Colonic mucosa (tissue), 4 donors: ENCODE results near the gene ZBTB2. TPM values are rescaled to one million over a fixed set of nuclear protein-coding genes. Genes with fewer than 3 reads are reported as not detected.

Experiments
- DNase-seq: peaks from one replicate; pipeline ENCODE4 v3.0.0-alpha.2; 2020
- H3K27ac ChIP-seq: fragments of 200-600 bp; one replicate; pipeline ENCODE4 v1.8.0; 2021
- H3K27me3 ChIP-seq: fragments of 200-600 bp; one replicate; pipeline ENCODE4 v1.8.0; 2021
- H3K36me3 ChIP-seq: fragments of 200-600 bp; one replicate; pipeline ENCODE4 v1.8.0; 2021
- H3K4me1 ChIP-seq: fragments of 200-600 bp; one replicate; pipeline ENCODE4 v1.8.0; 2021; ENCODE audit warnings: mild to moderate bottlenecking
- H3K4me3 ChIP-seq: fragments of 200-600 bp; one replicate; pipeline ENCODE4 v1.8.0; 2021
- H3K9ac ChIP-seq, 2 donors: one replicate each; pipeline ENCODE4 v1.7.0; 2013; ENCODE audit warnings: control low read depth in 2 of 2, low read depth in 2 of 2, low read length in 2 of 2
- H3K9me3 ChIP-seq: fragments of 200-600 bp; one replicate; pipeline ENCODE4 v1.8.0; 2021
- CTCF ChIP-seq: fragments of 200-600 bp; IDR thresholded peaks from one replicate; pipeline ENCODE4 v1.8.0; 2022; ENCODE audit warnings: antibody characterized with exemption, mild to moderate bottlenecking
- intact Hi-C: fragments of 100-400 bp; cut with DNase I; formaldehyde crosslinking; loops from one replicate; pipeline ENCODE4 v1.14.1; 2022
- total RNA-seq, 2 donors: library from RNA; stranded (reverse); fragmentation: NEBNext Ultra II Directional in 1 of 2; extraction: Animal tissue kit (Norgen Biotek cat#: 25700) in 1 of 2; gene quantifications; one replicate each; pipeline ENCODE4 v1.2.1, GENCODE V29; 2021
- donor health status: healthy.
- donor health status: DM: no; HTN: no; CAD: no.
- donor health status: DM: no; HTN: no; CAD: no.

The ZBTB2 gene, protein sequence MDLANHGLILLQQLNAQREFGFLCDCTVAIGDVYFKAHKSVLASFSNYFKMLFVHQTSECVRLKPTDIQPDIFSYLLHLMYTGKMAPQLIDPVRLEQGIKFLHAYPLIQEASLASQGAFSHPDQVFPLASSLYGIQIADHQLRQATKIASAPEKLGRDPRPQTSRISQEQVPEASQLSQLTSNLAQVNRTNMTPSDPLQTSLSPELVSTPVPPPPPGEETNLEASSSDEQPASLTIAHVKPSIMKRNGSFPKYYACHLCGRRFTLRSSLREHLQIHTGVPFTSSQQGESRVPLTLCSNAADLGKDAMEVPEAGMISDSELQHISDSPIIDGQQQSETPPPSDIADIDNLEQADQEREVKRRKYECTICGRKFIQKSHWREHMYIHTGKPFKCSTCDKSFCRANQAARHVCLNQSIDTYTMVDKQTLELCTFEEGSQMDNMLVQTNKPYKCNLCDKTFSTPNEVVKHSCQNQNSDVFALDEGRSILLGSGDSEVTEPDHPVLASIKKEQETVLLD
- total RNA-seq = 10 to 100 TPM in 1 of 2 donors, 1 to 10 TPM in 1; 9.6 to 13.7 TPM

- peak within 1 kb of the TSS; percentile 98 for H3K27ac ChIP-seq
- peaks cover 6% of the 10 kb centered on the region for H3K4me1 ChIP-seq
- peak within 1 kb of the TSS; percentile 74 for H3K4me3 ChIP-seq
- intact Hi-C loops = loop anchor here (5.0 kb wide), 1 partner anchor 61 kb away; the partner anchor contains the start of gene RMND1
- no peaks in the 10 kb centered on the region for H3K36me3 ChIP-seq
- no peaks in the 10 kb centered on the region for H3K9me3 ChIP-seq
- H3K27me3 ChIP-seq = no peaks in the 10 kb centered on the region
- peak within 1 kb of the TSS; percentile 74 to 92 for H3K9ac ChIP-seq
- no peak for TF ChIP-seq CTCF
- peak; percentile 72 for DNase-seq
These were observed at the start of gene ZBTB2 for GRCh38 chr6:151391471-151392413. Gene ZBTB2 (minus strand): TSS chr6:151391559. CDS start chr6:151373637, 17,922 bp downstream.

DNA sequence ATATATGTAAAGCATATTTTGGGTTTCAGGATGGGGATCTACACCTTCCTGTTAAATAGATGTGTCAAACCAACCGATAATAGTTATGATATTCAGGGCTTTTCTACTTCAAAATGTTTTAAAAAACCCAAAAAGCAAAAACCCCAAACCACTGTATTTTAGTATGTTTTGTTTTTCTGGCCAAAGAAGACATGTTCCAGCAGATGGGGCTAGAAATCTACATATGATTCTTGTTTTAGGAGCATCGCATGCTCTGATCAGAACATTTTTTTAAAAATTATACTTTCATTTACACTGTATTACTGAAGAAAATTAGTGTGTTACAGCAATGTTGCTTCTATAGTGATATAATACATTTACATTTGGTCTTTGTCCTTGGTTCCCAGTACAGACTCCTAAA, 49.6 kb upstream of the ZBTB2 start:
- intact Hi-C loops = no loop called here
- H3K4me1 ChIP-seq = no peaks in the 10 kb centered on the region
- H3K4me3 ChIP-seq = no peak overlapping the region
- no peaks in the 10 kb centered on the region for H3K36me3 ChIP-seq
- no peaks in the 10 kb centered on the region for H3K9me3 ChIP-seq
- TF ChIP-seq CTCF = no peak
- no peak overlapping the region for H3K9ac ChIP-seq
- no peaks in the 10 kb centered on the region for H3K27me3 ChIP-seq
- no peak for DNase-seq
- H3K27ac ChIP-seq = no peak overlapping the region

GRCh38 chr6:151440498-151440897, 49.1 kb upstream of the ZBTB2 start:
- Histone ChIP-seq H3K9ac (no peak overlapping the region), H3K27ac (no peak overlapping the region), H3K4me1 (no peaks in the 10 kb centered on the region), H3K27me3 (no peaks in the 10 kb centered on the region), H3K4me3 (no peak overlapping the region), H3K9me3 (no peaks in the 10 kb centered on the region), H3K36me3 (no peaks in the 10 kb centered on the region)
- no peak for DNase-seq
- intact Hi-C loops = no loop called here
- no peak for TF ChIP-seq CTCF

DNA sequence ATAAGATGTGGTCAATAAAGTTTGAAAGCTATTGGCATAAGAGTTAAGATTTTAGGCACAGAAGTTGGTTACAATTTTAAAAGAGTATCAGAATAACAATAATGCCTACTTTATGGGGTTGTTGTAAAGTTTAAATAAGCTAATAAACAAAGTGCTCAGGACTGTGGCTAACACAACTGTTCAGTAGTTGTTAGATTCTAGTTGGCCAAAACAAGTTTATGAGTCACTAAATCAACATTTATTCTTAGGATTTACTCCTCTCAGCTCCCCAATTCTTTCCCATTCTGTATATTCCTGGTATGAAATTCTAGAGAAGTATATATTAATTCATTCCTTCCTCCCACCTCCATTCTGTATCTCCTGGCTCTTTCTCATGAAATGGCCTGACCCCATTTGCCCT, 46.0 kb upstream of the ZBTB2 start:
- Histone ChIP-seq H3K36me3 (no peaks in the 10 kb centered on the region), H3K4me3 (no peak overlapping the region), H3K4me1 (no peaks in the 10 kb centered on the region), H3K27me3 (no peaks in the 10 kb centered on the region), H3K9me3 (no peaks in the 10 kb centered on the region), H3K27ac (no peak overlapping the region), H3K9ac (no peak overlapping the region)
- TF ChIP-seq CTCF = no peak
- no peak for DNase-seq
- intact Hi-C loops = no loop called here

DNA sequence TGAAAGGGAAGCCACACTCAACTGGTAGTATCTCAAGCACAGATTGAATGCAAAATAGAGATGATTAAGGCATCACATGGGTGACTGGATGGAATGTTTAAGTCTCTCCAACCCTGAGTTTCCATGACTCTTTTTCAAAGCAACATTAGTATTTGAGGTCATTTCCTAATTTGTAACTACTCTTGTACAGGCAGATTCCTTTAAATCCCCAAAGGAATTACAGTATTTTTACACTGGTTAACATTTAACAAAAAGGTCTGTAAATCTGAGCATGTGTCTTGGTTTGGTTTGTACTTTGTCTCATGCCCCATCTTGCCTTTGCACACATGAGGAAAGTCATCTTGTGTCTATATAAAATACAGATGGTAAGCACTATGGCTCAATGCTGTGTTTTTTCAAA, 45.4 kb upstream of the ZBTB2 start:
- H3K9me3 ChIP-seq = no peaks in the 10 kb centered on the region
- H3K4me3 ChIP-seq = no peak overlapping the region
- no peak for TF ChIP-seq CTCF
- no peak overlapping the region for H3K27ac ChIP-seq
- no peaks in the 10 kb centered on the region for H3K27me3 ChIP-seq
- no peaks in the 10 kb centered on the region for H3K36me3 ChIP-seq
- no peak for DNase-seq
- intact Hi-C loops = no loop called here
- no peaks in the 10 kb centered on the region for H3K4me1 ChIP-seq
- H3K9ac ChIP-seq = no peak overlapping the region
